PC-9 (cell line): ENCODE measurements around the gene CHST15. TPM values are rescaled to one million over a fixed set of nuclear protein-coding genes. Genes with fewer than 3 reads are reported as not detected.

ENCODE experiments used
- BruUV-seq: library from RNA; stranded (reverse); fragments of 400-500 nt; replicated peaks from 2 replicates; lab custom pipeline; 2021; lab: Mats Ljungman, UMichigan
- CTCF ChIA-PET: fragments of 300-600 bp; sonication (Branson Sonifier 250); formaldehyde crosslinking; loops from one replicate; lab custom pipeline; 2022; ENCODE audit warnings: antibody characterized with exemption; lab: Charles Lee
- POLR2A ChIA-PET: fragments of 300-600 bp; sonication (Branson Sonifier 250); formaldehyde crosslinking; loops from one replicate; lab custom pipeline; 2022; ENCODE audit warnings: antibody characterized with exemption; ENCODE audit not compliant: unreplicated experiment; lab: Charles Lee
- DNase-seq, 2 experiments: peaks; one replicate each; pipeline versions ENCODE4 v3.0.0 to v3.0.0-alpha.2; 2015 to 2022; ENCODE audit warnings: mixed read lengths in 1 of 2
- H2AFZ ChIP-seq: fragments of 200-600 bp; sonication (generic); 2 replicates; pipeline ENCODE4 v1.8.1; 2017; ENCODE audit warnings: antibody characterized with exemption
- H3F3A ChIP-seq: fragments of 200-600 bp; sonication (generic); 2 replicates; pipeline ENCODE4 v1.8.1; 2017; ENCODE audit warnings: antibody characterized with exemption, mild to moderate bottlenecking, low read depth; ENCODE audit not compliant: insufficient read depth
- H3K27ac ChIP-seq: fragments of 200-600 bp; sonication (generic); 2 replicates; pipeline ENCODE4 v1.6.1; 2016; ENCODE audit warnings: mixed run types
- H3K27me3 ChIP-seq: fragments of 200-600 bp; sonication (generic); 2 replicates; pipeline ENCODE4 v1.6.1; 2016; ENCODE audit warnings: low read depth, mixed run types; ENCODE audit not compliant: insufficient read depth
- H3K36me3 ChIP-seq: fragments of 200-600 bp; sonication (generic); 2 replicates; pipeline ENCODE4 v1.6.1; 2016; ENCODE audit warnings: low read depth, mixed run types
- H3K4me1 ChIP-seq: fragments of 200-600 bp; sonication (generic); replicated peaks from 2 replicates; pipeline ENCODE4 v1.6.1; 2016; ENCODE audit warnings: mixed run types; ENCODE audit not compliant: insufficient read depth
- H3K4me2 ChIP-seq: fragments of 200-600 bp; sonication (generic); 2 replicates; pipeline ENCODE4 v1.6.1; 2017; ENCODE audit warnings: mixed run types
- H3K4me3 ChIP-seq: fragments of 200-600 bp; sonication (generic); 2 replicates; pipeline ENCODE4 v1.6.1; 2016; ENCODE audit warnings: mixed run types
- H3K79me2 ChIP-seq: fragments of 200-600 bp; sonication (generic); 2 replicates; pipeline ENCODE4 v1.6.1; 2017; ENCODE audit warnings: low read depth, mixed run types
- H3K9me2 ChIP-seq: fragments of 200-600 bp; sonication (generic); 2 replicates; pipeline ENCODE4 v1.8.1; 2017; ENCODE audit warnings: mild to moderate bottlenecking; ENCODE audit not compliant: insufficient read depth
- H3K9me3 ChIP-seq: fragments of 200-600 bp; sonication (generic); 2 replicates; pipeline ENCODE4 v1.8.1; 2016; ENCODE audit warnings: low read depth; ENCODE audit not compliant: insufficient read depth
- H4K20me1 ChIP-seq: fragments of 200-600 bp; sonication (generic); 2 replicates; pipeline ENCODE4 v1.8.1; 2017; ENCODE audit not compliant: insufficient read depth
- CTCF ChIP-seq: fragments of 200-600 bp; sonication (generic); conservative IDR thresholded peaks from 2 replicates; pipeline ENCODE4 v1.6.1; 2017; ENCODE audit warnings: mixed run types, antibody characterized with exemption, mild to moderate bottlenecking, moderate library complexity
- EZH2 ChIP-seq: fragments of 200-600 bp; sonication (generic); IDR thresholded peaks from 2 replicates; pipeline ENCODE4 v1.8.0; 2017; ENCODE audit warnings: antibody characterized with exemption, low read depth
- intact Hi-C: fragments of 100-400 bp; cut with micrococcal nuclease; formaldehyde crosslinking; loops from one replicate; pipeline ENCODE4 v1.10.0; 2022; ENCODE audit not compliant: unreplicated experiment
- total RNA-seq: library from RNA; stranded (reverse); gene quantifications from 2 replicates; pipeline ENCODE4 v1.2.3, GENCODE V29; 2021

CHST15 gene
- total RNA-seq, 1 experiment from 2014 or later = 24.6 TPM

DNA sequence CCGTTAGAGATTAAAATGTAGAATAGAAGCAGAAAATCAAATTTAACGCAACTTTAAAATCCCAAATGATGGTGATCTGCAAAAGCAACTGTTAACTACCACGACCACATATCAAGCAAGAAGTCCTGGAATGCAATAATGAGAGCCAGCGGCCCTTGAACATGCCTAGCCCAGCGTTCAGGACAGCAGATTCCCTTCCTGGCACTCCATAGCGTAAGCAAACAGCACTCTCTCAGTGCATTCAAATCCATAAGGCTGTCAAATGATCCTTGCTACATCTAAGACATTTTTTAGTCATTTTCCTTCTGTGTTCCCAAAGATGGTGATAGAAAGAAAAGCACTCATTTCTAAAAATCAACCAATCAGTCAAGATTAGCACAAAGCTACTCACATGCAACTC is 48.1 kb downstream of the CHST15 start:
- Histone ChIP-seq H3K4me3 (no peak overlapping the region), H3K27me3 (no peaks in the 10 kb centered on the region), H3K9me2 (no peaks in the 10 kb centered on the region), H3K4me2 (no peak overlapping the region), H3F3A (0 out of 2 replicates have a peak, but pooled peaks cover 5% of the 10 kb centered on the region), H4K20me1 (peaks cover 20% of the 10 kb centered on the region), H3K36me3 (0 out of 2 replicates have a peak, but pooled peaks cover 5% of the 10 kb centered on the region), H3K79me2 (peaks cover 22% of the 10 kb centered on the region; the same call in 1 of the 2 replicates), H2AFZ (no peak overlapping the region), H3K27ac (no peak overlapping the region), H3K9me3 (no peaks in the 10 kb centered on the region), H3K4me1 (no peaks in the 10 kb centered on the region)
- BruUV-seq = no TSS peak
- intact Hi-C loops = no loop called here
- DNase-seq = no peak
- TF ChIP-seq CTCF = no peak
- TF ChIP-seq EZH2 = no peak
- ChIA-PET CTCF (no interaction called here), POLR2A (no interaction called here)

DNA sequence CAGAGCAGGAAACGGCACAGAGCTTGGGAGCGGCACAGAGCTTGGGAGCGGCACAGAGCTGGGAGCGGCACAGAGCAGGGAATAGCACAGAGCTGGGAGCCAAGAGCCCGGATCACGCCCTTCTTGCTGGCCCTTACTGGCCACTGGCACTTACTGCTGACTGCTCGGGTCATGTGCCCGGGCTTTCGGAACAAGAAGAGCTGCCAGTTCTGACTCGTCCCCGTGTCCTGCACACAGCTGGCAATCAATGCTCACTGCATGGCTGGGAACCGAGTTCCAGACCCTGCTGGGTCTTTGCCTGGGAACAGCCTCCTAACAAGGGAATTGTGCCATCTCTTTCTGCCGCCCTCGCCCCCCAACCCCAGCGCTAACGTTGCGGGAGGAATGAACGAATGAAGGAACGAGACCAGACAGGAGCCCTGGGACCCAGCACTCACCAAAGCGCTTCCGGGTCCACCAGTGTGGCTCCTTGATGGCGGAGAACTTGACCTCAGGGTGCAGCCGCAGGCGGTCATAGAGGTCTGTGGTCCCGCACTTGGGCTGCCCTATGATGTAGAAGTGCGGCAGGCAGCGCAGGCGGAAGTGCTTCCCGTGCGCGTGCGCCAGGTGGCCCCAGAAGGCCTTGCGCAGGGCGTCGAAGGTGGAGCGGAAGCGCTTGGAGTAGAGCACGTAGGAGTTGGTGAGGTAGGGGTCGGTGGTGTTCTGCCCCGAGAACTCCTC is 49.1 kb downstream of the CHST15 start:
- POLR2A ChIA-PET = no interaction called here
- intact Hi-C loops = no loop called here
- Histone ChIP-seq H4K20me1 (peaks cover 20% of the 10 kb centered on the region), H3K79me2 (peaks cover 18% of the 10 kb centered on the region; the same call in 1 of the 2 replicates), H3F3A (0 out of 2 replicates have a peak, but pooled peaks cover 5% of the 10 kb centered on the region), H3K9me3 (no peaks in the 10 kb centered on the region), H3K27ac (no peak overlapping the region), H3K9me2 (no peaks in the 10 kb centered on the region), H3K27me3 (no peaks in the 10 kb centered on the region), H3K4me1 (no peaks in the 10 kb centered on the region), H2AFZ (no peak overlapping the region), H3K4me2 (no peak overlapping the region), H3K4me3 (no peak overlapping the region), H3K36me3 (0 out of 2 replicates have a peak, but pooled peaks cover 5% of the 10 kb centered on the region)
- DNase-seq = no peak
- CTCF ChIA-PET = no interaction called here
- no TSS peak for BruUV-seq
- TF ChIP-seq CTCF = no peak
- no peak for TF ChIP-seq EZH2

DNA sequence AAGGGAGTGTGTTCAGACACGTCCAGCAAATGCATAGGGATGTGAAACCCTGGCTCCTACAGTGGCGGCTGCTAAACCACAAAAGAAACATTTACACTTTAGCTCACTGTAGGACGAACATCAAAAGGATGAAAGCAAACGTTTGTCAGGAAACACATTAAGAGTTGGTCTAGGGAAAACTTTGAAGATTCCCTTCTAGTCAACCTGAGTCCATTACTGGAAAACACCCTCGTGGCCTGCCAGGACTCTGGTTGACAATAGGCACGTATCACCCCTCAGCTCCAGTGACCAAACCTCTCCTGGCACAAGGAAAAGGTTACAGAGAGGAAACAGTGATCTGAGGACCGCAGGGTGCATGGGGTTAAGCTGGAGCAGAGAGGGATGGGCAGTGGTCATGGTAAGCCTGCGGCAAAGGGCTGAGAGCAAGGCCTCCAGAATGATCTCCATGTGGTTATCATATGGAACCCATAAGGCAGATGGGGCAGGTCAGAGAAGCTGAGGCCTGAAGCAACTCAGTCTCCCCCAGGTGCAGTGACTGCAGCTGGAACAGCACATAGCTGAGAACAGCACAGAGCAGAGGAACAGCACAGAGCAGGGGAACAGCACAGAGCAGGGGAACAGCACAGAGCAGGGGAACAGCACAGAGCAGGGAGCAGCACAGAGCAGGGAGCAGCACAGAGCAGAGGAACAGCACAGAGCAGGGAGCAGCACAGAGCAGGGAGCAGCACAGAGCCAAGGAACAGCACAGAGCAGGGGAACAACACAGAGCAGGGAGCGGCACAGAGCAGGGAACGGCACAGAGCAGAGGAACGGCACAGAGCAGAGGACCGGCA is 49.9 kb downstream of the CHST15 start:
- no peak for TF ChIP-seq EZH2
- TF ChIP-seq CTCF = no peak
- Histone ChIP-seq H3K27ac (no peak overlapping the region), H3K4me1 (no peaks in the 10 kb centered on the region), H3K4me3 (no peak overlapping the region), H2AFZ (no peak overlapping the region), H3F3A (0 out of 2 replicates have a peak, but pooled peaks cover 5% of the 10 kb centered on the region), H3K27me3 (no peaks in the 10 kb centered on the region), H3K36me3 (0 out of 2 replicates have a peak, but pooled peaks cover 5% of the 10 kb centered on the region), H3K9me3 (no peaks in the 10 kb centered on the region), H3K4me2 (no peak overlapping the region), H4K20me1 (peaks cover 15% of the 10 kb centered on the region), H3K79me2 (0 out of 2 replicates have a peak, but pooled peaks cover 11% of the 10 kb centered on the region), H3K9me2 (no peaks in the 10 kb centered on the region)
- POLR2A ChIA-PET = no interaction called here
- CTCF ChIA-PET = no interaction called here
- DNase-seq = no peak
- no TSS peak for BruUV-seq
- intact Hi-C loops = no loop called here
